ENCODE data around the gene SETD7.
"Not testable (repeated sequence)": the region's sequence is repeated elsewhere in the genome, so short reads cannot be mapped to it uniquely, and the experiment has no call there.

SETD7 gene

DNA sequence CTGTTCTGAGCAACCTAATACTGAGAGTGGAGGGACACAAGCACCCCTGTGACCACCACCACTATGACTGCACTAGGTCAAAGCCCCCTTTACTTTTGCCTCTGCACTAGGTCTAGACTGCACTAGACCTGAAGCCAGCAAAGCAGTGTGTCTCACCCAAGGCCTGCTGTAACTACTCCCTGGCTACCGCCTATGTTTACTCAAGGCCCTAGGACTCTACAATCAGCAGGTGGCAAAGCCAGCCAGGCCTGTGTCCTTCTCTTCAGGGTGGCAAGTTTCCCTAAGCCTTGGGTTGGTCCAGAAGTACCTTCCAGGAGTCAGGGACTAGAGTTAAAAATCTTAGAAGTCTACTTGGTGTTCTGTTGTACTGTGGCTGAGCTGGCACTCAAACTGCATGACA is 86.2 kb downstream of the SETD7 start:
- Histone ChIP-seq H3K4me2 (ENCODE audit: low read length) (no peak overlapping the region), H4K20me1 (ENCODE audit: insufficient read depth, low read length) (no peaks in the 10 kb centered on the region), H3K9ac (ENCODE audit: low read length) (no peak overlapping the region), H3K27ac (ENCODE audit: low read depth, low read length, poor library complexity, severe bottlenecking) (no peak overlapping the region), H3K9me3 (ENCODE audit: low read length) (peaks cover 5% of the 10 kb centered on the region; the same call in 1 of the 2 replicates), H3K79me2 (ENCODE audit: insufficient read depth, low read length) (peaks cover 10% of the 10 kb centered on the region), H3K9me2 (ENCODE audit: low read depth, low read length) (no peaks in the 10 kb centered on the region), H3F3A (ENCODE audit: insufficient read depth, low read length) (no peaks in the 10 kb centered on the region), H3K27me3 (ENCODE audit: insufficient read depth, low read length) (no peaks in the 10 kb centered on the region), H3K4me1 (ENCODE audit: insufficient read depth, low read length, severe bottlenecking) (no peaks in the 10 kb centered on the region), H2AFZ (ENCODE audit: low read length) (no peak overlapping the region), H3K4me3 (ENCODE audit: low read depth, low read length, poor library complexity, severe bottlenecking) (no peak overlapping the region), H3K36me3 (ENCODE audit: insufficient read depth, low read length) (peaks cover 13% of the 10 kb centered on the region)
- TF ChIP-seq, protein P1, sequence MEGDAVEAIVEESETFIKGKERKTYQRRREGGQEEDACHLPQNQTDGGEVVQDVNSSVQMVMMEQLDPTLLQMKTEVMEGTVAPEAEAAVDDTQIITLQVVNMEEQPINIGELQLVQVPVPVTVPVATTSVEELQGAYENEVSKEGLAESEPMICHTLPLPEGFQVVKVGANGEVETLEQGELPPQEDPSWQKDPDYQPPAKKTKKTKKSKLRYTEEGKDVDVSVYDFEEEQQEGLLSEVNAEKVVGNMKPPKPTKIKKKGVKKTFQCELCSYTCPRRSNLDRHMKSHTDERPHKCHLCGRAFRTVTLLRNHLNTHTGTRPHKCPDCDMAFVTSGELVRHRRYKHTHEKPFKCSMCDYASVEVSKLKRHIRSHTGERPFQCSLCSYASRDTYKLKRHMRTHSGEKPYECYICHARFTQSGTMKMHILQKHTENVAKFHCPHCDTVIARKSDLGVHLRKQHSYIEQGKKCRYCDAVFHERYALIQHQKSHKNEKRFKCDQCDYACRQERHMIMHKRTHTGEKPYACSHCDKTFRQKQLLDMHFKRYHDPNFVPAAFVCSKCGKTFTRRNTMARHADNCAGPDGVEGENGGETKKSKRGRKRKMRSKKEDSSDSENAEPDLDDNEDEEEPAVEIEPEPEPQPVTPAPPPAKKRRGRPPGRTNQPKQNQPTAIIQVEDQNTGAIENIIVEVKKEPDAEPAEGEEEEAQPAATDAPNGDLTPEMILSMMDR (IDR thresholded peaks at IDR 0.05; ENCODE audit: low read length) = no peak
- TF ChIP-seq EZH2 (IDR thresholded peaks at IDR 0.05; ENCODE audit: borderline replicate concordance, low read length) = no peak

DNA sequence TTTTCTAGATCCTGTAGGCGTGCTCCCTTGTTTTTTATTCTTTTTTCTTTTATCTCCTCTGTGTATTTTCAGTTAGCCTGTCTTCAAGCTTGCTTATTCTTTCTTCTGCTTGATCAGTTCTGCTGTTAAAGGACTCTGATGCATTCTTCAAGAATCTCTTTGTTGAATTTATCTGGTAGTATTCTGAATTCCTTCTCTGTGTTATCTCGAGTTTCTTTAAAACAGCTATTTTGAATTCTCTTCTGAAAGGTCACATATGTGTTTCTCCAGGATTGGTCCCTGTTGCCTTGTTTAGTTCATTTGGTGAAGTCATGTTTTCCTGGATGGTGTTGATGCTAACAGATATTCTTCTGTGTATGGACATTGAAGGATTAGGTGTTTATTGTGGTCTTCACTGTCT is 86.8 kb downstream of the SETD7 start:
- no peak overlapping the region for H2AFZ ChIP-seq (ENCODE audit: low read length)
- no peak overlapping the region for H3K4me2 ChIP-seq (ENCODE audit: low read length)
- TF ChIP-seq, protein P1 (IDR thresholded peaks at IDR 0.05; ENCODE audit: low read length) = no peak
- TF ChIP-seq EZH2 (IDR thresholded peaks at IDR 0.05; ENCODE audit: borderline replicate concordance, low read length) = no peak
- H4K20me1 ChIP-seq (ENCODE audit: insufficient read depth, low read length) = no peaks in the 10 kb centered on the region
- no peak overlapping the region for H3K27ac ChIP-seq (ENCODE audit: low read depth, low read length, poor library complexity, severe bottlenecking)
- H3F3A ChIP-seq (ENCODE audit: insufficient read depth, low read length) = no peaks in the 10 kb centered on the region
- no peak overlapping the region for H3K4me3 ChIP-seq (ENCODE audit: low read depth, low read length, poor library complexity, severe bottlenecking)
- H3K4me1 ChIP-seq (ENCODE audit: insufficient read depth, low read length, severe bottlenecking) = no peaks in the 10 kb centered on the region
- H3K9ac ChIP-seq (ENCODE audit: low read length) = no peak overlapping the region
- no peaks in the 10 kb centered on the region for H3K27me3 ChIP-seq (ENCODE audit: insufficient read depth, low read length)
- H3K79me2 ChIP-seq (ENCODE audit: insufficient read depth, low read length) = peaks cover 10% of the 10 kb centered on the region
- H3K9me2 ChIP-seq (ENCODE audit: low read depth, low read length) = no peaks in the 10 kb centered on the region
- peaks cover 5% of the 10 kb centered on the region; the same call in 1 of the 2 replicates for H3K9me3 ChIP-seq (ENCODE audit: low read length)
- H3K36me3 ChIP-seq (ENCODE audit: insufficient read depth, low read length) = peaks cover 13% of the 10 kb centered on the region

DNA sequence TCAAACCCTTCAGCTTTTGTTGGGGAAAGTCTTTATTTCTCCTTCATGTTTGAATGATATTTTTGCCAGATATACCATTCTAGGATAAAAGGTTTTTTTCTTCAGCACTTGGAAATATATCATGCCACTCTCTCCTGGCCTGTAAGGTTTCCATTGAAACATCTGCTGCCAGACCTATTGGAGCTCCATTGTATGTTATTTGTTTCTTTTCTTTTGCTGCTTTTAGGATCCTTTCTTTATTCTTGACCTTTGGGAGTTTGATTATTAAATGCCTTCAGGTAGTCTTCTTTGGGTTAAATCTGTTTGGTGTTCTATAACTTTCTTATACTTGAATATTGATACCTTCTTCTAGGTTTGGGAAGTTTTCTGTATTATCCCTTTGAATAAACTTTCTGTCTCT is 87.3 kb downstream of the SETD7 start:
- Histone ChIP-seq H3K36me3 (ENCODE audit: insufficient read depth, low read length) (peaks cover 13% of the 10 kb centered on the region), H3K79me2 (ENCODE audit: insufficient read depth, low read length) (peaks cover 10% of the 10 kb centered on the region)
- not testable (repeated sequence) for H4K20me1 ChIP-seq (ENCODE audit: insufficient read depth, low read length); H3K9ac ChIP-seq (ENCODE audit: low read length); H3K4me2 ChIP-seq (ENCODE audit: low read length); H3K4me3 ChIP-seq (ENCODE audit: low read depth, low read length, poor library complexity, severe bottlenecking); H3K9me3 ChIP-seq (ENCODE audit: low read length); H3K27me3 ChIP-seq (ENCODE audit: insufficient read depth, low read length); H3K4me1 ChIP-seq (ENCODE audit: insufficient read depth, low read length, severe bottlenecking); H3K9me2 ChIP-seq (ENCODE audit: low read depth, low read length); H3F3A ChIP-seq (ENCODE audit: insufficient read depth, low read length); H2AFZ ChIP-seq (ENCODE audit: low read length); H3K27ac ChIP-seq (ENCODE audit: low read depth, low read length, poor library complexity, severe bottlenecking)

DNA sequence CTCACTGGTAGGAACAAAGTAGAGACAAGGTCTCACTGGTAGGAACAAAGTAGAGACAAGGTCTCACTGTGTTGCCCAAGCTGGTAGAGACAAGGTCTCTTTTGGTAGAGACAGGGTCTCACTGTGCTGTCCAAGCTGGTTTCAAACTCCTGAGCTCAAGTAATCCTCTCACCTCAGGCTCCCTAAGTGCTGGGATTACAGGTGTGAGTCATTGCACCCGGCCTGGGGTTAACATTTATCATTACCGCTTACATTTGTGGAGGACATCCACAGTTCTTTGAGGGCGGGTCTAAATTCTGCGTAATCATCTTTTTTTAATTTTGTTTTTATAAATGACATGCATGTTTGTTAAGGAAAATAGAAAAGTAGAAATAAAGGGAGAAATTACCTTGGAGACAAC is 90.1 kb downstream of the SETD7 start:
- Histone ChIP-seq H3K4me3 (ENCODE audit: low read depth, low read length, poor library complexity, severe bottlenecking) (no peak overlapping the region), H3K9ac (ENCODE audit: low read length) (no peak overlapping the region), H3K36me3 (ENCODE audit: insufficient read depth, low read length) (no peaks in the 10 kb centered on the region; the same call in 1 of the 2 replicates), H3K4me1 (ENCODE audit: insufficient read depth, low read length, severe bottlenecking) (no peaks in the 10 kb centered on the region), H3K9me3 (ENCODE audit: low read length) (peaks cover 5% of the 10 kb centered on the region; the same call in 1 of the 2 replicates), H3K27ac (ENCODE audit: low read depth, low read length, poor library complexity, severe bottlenecking) (no peak overlapping the region), H3K9me2 (ENCODE audit: low read depth, low read length) (no peaks in the 10 kb centered on the region), H3K4me2 (ENCODE audit: low read length) (no peak overlapping the region), H4K20me1 (ENCODE audit: insufficient read depth, low read length) (no peaks in the 10 kb centered on the region), H3K27me3 (ENCODE audit: insufficient read depth, low read length) (no peaks in the 10 kb centered on the region), H3K79me2 (ENCODE audit: insufficient read depth, low read length) (peaks cover 12% of the 10 kb centered on the region), H2AFZ (ENCODE audit: low read length) (no peak overlapping the region), H3F3A (ENCODE audit: insufficient read depth, low read length) (no peaks in the 10 kb centered on the region)
- TF ChIP-seq EZH2 (IDR thresholded peaks at IDR 0.05; ENCODE audit: borderline replicate concordance, low read length) = no peak
- TF ChIP-seq, protein P1 (IDR thresholded peaks at IDR 0.05; ENCODE audit: low read length) = no peak

DNA sequence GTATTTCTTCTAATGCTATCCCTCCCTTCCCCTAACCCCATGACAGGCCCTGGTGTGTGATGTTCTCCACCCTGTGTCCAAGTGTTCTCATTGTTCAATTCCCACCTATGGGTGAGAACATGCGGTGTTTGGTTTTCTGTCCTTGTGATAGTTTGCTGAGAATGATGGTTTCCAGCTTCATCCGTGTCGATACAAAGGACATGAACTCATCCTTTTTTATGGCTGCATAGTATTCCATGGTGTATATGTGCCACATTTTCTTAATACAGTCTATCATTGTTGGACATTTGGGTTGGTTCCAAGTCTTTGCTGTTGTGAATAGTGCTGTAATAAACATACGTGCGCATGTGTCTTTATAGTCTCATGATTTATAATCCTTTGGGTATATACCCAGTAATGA is 91.5 kb downstream of the SETD7 start:
- not testable (repeated sequence) for H3K4me2 ChIP-seq (ENCODE audit: low read length); H3F3A ChIP-seq (ENCODE audit: insufficient read depth, low read length); H3K9ac ChIP-seq (ENCODE audit: low read length); H3K9me3 ChIP-seq (ENCODE audit: low read length); H2AFZ ChIP-seq (ENCODE audit: low read length); H3K4me3 ChIP-seq (ENCODE audit: low read depth, low read length, poor library complexity, severe bottlenecking); H3K9me2 ChIP-seq (ENCODE audit: low read depth, low read length); H4K20me1 ChIP-seq (ENCODE audit: insufficient read depth, low read length); H3K36me3 ChIP-seq (ENCODE audit: insufficient read depth, low read length); H3K4me1 ChIP-seq (ENCODE audit: insufficient read depth, low read length, severe bottlenecking); H3K27ac ChIP-seq (ENCODE audit: low read depth, low read length, poor library complexity, severe bottlenecking); H3K27me3 ChIP-seq (ENCODE audit: insufficient read depth, low read length)
- peaks cover 20% of the 10 kb centered on the region for H3K79me2 ChIP-seq (ENCODE audit: insufficient read depth, low read length)

All from OCI-LY1 (cell line).